ENCODE data around the gene NFIB. TPM values are rescaled to one million over a fixed set of nuclear protein-coding genes. Genes with fewer than 3 reads are reported as not detected.

The NFIB gene
- total RNA-seq, 2 donors from 2014 or later: 230 to 305 TPM

- DNase-seq (ENCODE audit: low spot score): no peak
- intact Hi-C loops (cut with DNase I): no loop called here
Observed at GRCh38 chr9:14158916-14159315, 155.0 kb downstream of the NFIB start.

GRCh38 chr9:14158136-14158813 lies 155.7 kb downstream of the NFIB start:
- no peak for DNase-seq (ENCODE audit: low spot score)
- intact Hi-C loops (cut with DNase I): no loop called here

GRCh38 chr9:14157191-14157590 lies 156.8 kb downstream of the NFIB start:
- DNase-seq (ENCODE audit: low spot score): no peak
- intact Hi-C loops (cut with DNase I): no loop called here

DNA sequence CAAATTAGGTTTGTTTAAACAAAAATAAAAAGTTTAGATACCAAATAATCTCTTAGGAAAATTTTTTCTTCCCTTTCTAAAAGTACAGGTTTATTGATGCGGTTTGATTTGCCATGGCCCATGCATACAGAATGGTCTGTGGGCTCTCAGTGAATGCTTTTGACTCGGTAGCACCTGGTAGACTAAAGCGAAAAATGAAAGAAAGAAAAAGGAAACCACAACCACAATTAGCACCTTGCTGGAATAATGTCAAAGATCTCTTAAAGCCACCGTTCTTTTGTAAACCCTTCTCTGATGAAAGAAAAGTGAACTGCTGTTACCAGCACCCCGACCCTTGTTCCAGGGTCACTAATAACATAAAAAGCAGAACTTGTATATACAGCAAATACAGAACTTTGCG lies 157.9 kb downstream of the NFIB start:
- intact Hi-C loops (cut with DNase I): no loop called here
- DNase-seq (ENCODE audit: low spot score): no peak

DNA sequence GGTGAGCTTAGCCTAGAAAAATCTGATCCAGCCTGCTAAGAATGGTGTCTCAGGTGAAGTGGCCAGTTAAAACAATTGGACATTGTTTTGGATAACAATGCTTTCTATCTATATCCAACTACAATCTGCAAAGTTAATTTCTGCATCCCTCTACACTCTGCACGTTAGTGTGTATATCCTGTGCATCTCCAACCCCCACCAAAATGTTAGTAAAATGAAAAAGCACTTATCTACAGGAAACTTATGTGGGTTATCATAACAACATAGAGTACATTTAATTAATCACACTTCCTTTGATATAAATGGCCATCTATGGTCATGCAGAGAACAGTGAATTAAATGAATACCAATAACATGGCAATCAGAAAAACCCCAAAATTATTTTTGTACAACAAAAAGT lies 158.7 kb downstream of the NFIB start:
- no peak for DNase-seq (ENCODE audit: low spot score)
- intact Hi-C loops (cut with DNase I): no loop called here

DNA sequence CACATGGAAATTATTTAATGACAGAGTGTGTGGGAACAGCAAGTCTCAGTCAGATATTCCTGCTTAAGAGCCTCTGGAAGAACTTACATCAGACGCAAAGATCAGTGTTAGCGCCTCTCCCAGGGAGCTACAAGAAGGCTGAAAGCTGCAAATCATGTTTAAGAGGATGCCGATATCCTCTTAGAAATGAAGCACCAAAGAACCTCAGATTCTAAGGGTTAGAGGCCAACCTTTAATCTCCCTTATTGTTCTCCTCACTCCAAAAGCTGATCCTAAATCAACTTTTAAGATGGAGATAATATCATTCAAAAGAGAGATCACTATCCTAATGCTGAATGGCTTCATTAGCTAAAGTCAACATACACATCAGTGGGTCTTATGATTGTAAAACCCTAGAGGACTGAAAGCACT lies 160.6 kb downstream of the NFIB start:
- DNase-seq (ENCODE audit: low spot score): no peak
- intact Hi-C loops (cut with DNase I): no loop called here

DNA sequence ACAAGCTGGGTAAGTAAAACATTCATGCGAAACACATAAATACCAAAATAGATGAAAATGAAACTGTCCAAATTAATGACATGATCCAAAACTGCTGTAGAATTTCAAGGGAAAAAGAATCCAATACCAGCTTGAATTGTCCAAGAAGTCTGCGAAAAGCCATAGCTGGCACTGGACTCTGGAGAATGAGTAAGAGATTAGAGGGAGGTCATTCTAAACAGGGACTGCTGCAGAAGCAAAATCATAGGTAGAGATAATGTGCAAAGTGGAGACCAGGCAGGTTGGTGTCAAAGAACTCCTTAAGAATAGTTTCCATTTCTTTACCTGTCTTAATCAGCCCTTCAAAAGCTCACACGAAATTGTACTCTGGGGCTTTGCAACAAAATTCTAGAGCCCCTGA lies 162.5 kb downstream of the NFIB start:
- no peak for DNase-seq (ENCODE audit: low spot score)
- intact Hi-C loops (cut with DNase I): no loop called here

GRCh38 chr9:14148501-14149103 lies 165.3 kb downstream of the NFIB start:
- DNase-seq (ENCODE audit: low spot score): no peak
- intact Hi-C loops (cut with DNase I): no loop called here

DNA sequence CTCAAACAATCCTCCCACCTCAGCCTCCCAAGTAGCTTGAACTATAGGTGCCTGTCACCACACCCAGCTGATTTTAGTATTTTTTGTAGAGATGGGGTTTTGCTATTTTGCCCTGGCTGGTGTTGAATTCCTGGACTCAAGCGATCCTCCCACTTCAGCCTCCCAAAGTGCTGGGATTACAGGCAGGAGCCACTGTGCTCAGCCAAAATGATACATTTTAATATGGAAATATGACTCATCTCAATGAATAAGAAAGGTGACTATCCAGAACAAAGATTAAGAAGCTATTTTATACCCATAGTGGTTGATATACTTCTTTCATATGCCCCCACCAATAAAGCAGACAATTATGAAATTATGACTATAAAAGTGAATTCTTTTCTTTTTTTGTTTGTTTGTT lies 166.2 kb downstream of the NFIB start:
- intact Hi-C loops (cut with DNase I): no loop called here

GRCh38 chr9:14146201-14146874 lies 167.6 kb downstream of the NFIB start:
- intact Hi-C loops (cut with DNase I): no loop called here

More for the DNA sequence above, 166.2 kb downstream of the NFIB start:
- no peak for DNase-seq (ENCODE audit: low spot score)

GRCh38 chr9:14144215-14144614 lies 169.7 kb downstream of the NFIB start:
- intact Hi-C loops (cut with DNase I): no loop called here
- no peak for DNase-seq (ENCODE audit: low spot score)

More at GRCh38 chr9:14146201-14146874, 167.6 kb downstream of the NFIB start:
- DNase-seq (ENCODE audit: low spot score): no peak

DNA sequence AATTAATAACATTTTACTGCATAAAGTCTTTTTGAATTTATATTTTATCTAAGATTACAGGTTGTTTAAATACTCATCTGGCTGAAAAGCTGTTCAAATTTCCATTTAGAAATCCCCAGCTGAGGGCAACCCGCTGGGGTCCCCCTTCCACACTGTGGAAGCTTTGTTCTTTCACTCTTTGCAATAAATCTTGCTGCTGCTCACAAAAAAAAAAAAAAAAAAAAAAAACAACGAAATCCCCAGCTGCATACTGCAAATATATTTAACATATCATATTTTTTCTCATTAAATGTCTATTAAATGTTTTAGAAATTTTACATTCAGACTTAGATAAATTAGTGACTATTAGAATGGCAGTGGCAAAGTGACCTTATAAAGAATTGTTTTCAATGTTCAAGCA lies 172.2 kb downstream of the NFIB start:
- intact Hi-C loops (cut with DNase I): no loop called here
- no peak for DNase-seq (ENCODE audit: low spot score)

DNA sequence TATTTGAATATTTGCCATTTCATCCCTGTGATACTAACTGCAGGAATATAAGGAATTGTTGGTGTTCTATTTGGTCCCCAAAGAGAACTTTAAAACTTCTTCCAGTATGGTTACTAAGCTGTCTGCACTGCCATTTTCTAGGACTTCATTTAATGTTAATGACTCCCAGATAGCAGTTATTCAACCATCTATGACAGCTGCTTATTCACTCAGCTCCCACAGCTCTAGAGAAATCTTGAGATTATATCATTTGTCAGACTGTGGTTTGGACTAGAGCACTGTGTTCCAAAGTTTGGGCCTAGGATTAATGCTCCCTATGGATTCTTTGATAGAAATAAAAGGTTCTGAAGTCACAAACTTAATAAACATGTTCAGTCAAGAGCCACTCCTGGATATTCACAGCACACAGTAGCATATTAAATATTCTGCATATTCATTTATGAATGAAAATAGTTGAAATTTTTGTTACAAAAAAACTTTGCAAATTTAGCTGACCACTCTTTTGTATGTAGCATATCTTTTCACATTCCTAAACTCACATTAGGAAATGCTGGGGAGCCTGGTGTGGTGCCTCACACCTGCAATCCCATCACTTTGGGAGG lies 173.7 kb downstream of the NFIB start:
- intact Hi-C loops (cut with DNase I): no loop called here
- no peak for DNase-seq (ENCODE audit: low spot score)

- no peak for DNase-seq (ENCODE audit: low spot score)
- intact Hi-C loops (cut with DNase I): no loop called here
Observed at GRCh38 chr9:14139287-14139686, 174.7 kb downstream of the NFIB start.

DNA sequence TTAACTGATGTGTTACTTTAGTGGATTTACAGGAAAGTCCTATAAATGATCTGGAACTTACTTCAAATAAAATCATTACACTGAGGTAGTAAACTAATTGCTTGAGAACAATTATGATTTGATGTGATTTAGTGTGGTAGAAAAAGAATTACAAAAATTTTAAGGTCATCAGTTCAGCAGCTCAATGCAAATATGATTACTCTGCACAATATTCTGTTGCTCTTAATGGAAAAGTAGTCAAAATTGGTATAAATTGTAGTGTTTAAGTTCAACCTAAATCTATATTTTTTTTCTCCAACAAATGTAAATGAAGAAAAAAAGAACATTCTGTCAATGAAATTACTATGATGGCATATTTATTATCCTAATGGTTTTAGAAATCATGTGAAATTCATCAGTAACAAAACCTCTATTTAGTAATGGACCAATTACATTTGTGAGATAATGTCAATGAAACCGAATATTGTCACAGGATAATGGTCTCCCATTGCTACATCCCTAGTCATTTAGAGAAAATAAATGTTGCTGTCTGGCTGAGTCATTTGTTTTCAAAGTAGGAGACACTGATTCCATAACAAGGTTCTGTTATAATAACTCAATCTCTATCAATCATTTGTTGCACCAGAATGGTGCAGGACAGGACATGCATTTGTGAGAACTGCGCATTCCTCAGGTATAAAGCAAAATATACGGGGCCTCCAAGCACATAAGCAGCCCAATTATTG lies 177.1 kb downstream of the NFIB start:
- no peak for DNase-seq (ENCODE audit: low spot score)
- intact Hi-C loops (cut with DNase I): no loop called here

- intact Hi-C loops (cut with DNase I): no loop called here
- no peak for DNase-seq (ENCODE audit: low spot score)
Observed at GRCh38 chr9:14136047-14136635, 177.8 kb downstream of the NFIB start.

GRCh38 chr9:14135421-14135820 lies 178.5 kb downstream of the NFIB start:
- DNase-seq (ENCODE audit: low spot score): no peak
- intact Hi-C loops (cut with DNase I): no loop called here

GRCh38 chr9:14133394-14133793 lies 180.5 kb downstream of the NFIB start:
- intact Hi-C loops (cut with DNase I): no loop called here
- DNase-seq (ENCODE audit: low spot score): no peak

GRCh38 chr9:14132775-14133174 lies 181.2 kb downstream of the NFIB start:
- intact Hi-C loops (cut with DNase I): no loop called here
- no peak for DNase-seq (ENCODE audit: low spot score)

Data from posterior vena cava (tissue), 2 donors.